Ectodermal cell (in vitro differentiated cells): Measurements from ENCODE around the gene MTUS2.

Experiments used
- H3K27ac ChIP-seq: 2 replicates; pipeline ENCODE4 v1.7.0; 2013; ENCODE audit warnings: mild to moderate bottlenecking, low read depth, low read length; ENCODE audit not compliant: insufficient read depth, poor library complexity, severe bottlenecking
- H3K27me3 ChIP-seq: 2 replicates; pipeline ENCODE4 v1.7.0; 2013; ENCODE audit warnings: mild to moderate bottlenecking, low read length; ENCODE audit not compliant: insufficient read depth, control insufficient read depth, poor library complexity, severe bottlenecking
- H3K36me3 ChIP-seq: one replicate; pipeline ENCODE4 v1.7.0; 2013; ENCODE audit warnings: low read length; ENCODE audit not compliant: control insufficient read depth, insufficient read depth
- H3K4me1 ChIP-seq: one replicate; pipeline ENCODE4 v1.7.0; 2013; ENCODE audit warnings: low read length; ENCODE audit not compliant: control insufficient read depth, insufficient read depth
- H3K4me3 ChIP-seq: 2 replicates; pipeline ENCODE4 v1.7.0; 2013; ENCODE audit warnings: low read depth, low read length, control low read depth; ENCODE audit not compliant: insufficient read depth
- H3K9me3 ChIP-seq: 2 replicates; pipeline ENCODE4 v1.7.0; 2013; ENCODE audit warnings: mild to moderate bottlenecking, low read length, moderate library complexity; ENCODE audit not compliant: control insufficient read depth
- WGBS, 2 experiments: methylation state at CpG; one replicate each; pipeline ENCODE4 v1.1.7; 2013; ENCODE audit warnings: missing lambda C conversion rate in 2 of 2; 5-methylcytosine and 5-hydroxymethylcytosine counted together

The MTUS2 gene

GRCh38 chr13:28822151-28822550 lies 2.0 kb downstream of the MTUS2 start:
- Histone ChIP-seq H3K27me3 (peaks cover 53% of the 10 kb centered on the region), H3K36me3 (no peaks in the 10 kb centered on the region), H3K4me3 (no peak overlapping the region), H3K27ac (no peak overlapping the region), H3K4me1 (peaks cover 4% of the 10 kb centered on the region), H3K9me3 (peaks cover 3% of the 10 kb centered on the region)
- WGBS, 2 experiments, result 89 to 93% methylated on average over 5 of the region's 5 CpGs

GRCh38 chr13:28822801-28823200 lies 2.7 kb downstream of the MTUS2 start:
- Histone ChIP-seq H3K27ac (no peak overlapping the region), H3K9me3 (peaks cover 3% of the 10 kb centered on the region), H3K27me3 (peaks cover 48% of the 10 kb centered on the region), H3K36me3 (no peaks in the 10 kb centered on the region), H3K4me3 (no peak overlapping the region), H3K4me1 (peaks cover 4% of the 10 kb centered on the region)
- WGBS, 2 experiments, result 73 to 77% methylated on average over 3 of the region's 3 CpGs

- no peak overlapping the region for H3K27ac ChIP-seq
- peaks cover 2% of the 10 kb centered on the region for H3K4me1 ChIP-seq
- H3K9me3 ChIP-seq, result peaks cover 3% of the 10 kb centered on the region
- H3K4me3 ChIP-seq, result no peak overlapping the region
- WGBS, 2 experiments, result 89 to 90% methylated on average over 3 of the region's 3 CpGs
- peaks cover 28% of the 10 kb centered on the region for H3K27me3 ChIP-seq
- H3K36me3 ChIP-seq, result no peaks in the 10 kb centered on the region
Observed at GRCh38 chr13:28825379-28825778, 5.2 kb downstream of the MTUS2 start.

DNA sequence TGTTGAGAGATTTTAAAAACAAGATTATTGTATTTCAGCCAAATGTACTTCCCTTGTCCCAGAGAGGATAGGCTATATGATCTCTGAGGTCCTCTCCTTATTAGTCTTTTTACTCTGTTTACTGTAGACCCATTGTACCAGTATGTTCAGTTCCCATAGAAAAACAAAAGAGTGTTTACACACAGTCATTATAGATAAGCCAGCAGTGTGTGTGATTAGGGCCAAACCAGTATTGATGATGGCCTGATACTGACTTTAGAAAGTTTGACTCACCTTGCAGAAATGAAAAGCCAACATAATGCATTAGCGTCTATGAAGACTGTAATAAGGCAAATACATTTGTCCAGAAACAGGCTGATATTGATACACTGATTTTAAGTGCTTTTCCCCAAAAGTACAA lies 6.2 kb downstream of the MTUS2 start:
- Histone ChIP-seq H3K36me3 (no peaks in the 10 kb centered on the region), H3K27ac (no peak overlapping the region), H3K4me3 (no peak overlapping the region), H3K9me3 (peaks cover 3% of the 10 kb centered on the region), H3K27me3 (peaks cover 18% of the 10 kb centered on the region), H3K4me1 (no peaks in the 10 kb centered on the region)
- 53 to 83% methylated on average over 1 of the region's 1 CpG for WGBS, 2 experiments

DNA sequence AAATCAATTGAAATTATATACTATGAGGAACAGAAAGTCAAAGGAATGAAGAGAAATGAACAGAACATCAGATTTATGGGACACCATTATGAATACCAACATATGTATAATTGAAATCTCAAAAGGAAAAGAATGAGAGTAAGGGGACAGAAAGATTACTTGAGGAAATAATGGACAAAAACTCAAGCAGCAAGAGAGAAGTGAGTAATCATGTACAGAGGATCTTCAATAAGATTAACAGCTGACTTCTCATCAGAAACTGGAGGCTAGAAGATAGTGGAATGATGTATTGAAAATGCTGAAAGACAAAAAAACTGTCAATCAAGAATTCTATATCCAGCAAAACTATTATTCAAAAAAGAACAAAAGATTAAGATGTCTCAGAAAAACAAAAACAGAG lies 10.4 kb downstream of the MTUS2 start:
- Histone ChIP-seq H3K9me3 (peaks cover 3% of the 10 kb centered on the region), H3K36me3 (no peaks in the 10 kb centered on the region)

GRCh38 chr13:28831117-28831516 lies 11.0 kb downstream of the MTUS2 start:
- H3K36me3 ChIP-seq, result no peaks in the 10 kb centered on the region
- H3K9me3 ChIP-seq, result peaks cover 3% of the 10 kb centered on the region
- no peak overlapping the region for H3K27ac ChIP-seq
- no peaks in the 10 kb centered on the region for H3K27me3 ChIP-seq
- no peak overlapping the region for H3K4me3 ChIP-seq
- no peaks in the 10 kb centered on the region for H3K4me1 ChIP-seq
- 51 to 78% methylated on average over 1 to 2 of the region's 3 CpGs for WGBS, 2 experiments

More for the DNA sequence above, 10.4 kb downstream of the MTUS2 start:
- no peak overlapping the region for H3K4me3 ChIP-seq
- no peak overlapping the region for H3K27ac ChIP-seq
- no peaks in the 10 kb centered on the region for H3K27me3 ChIP-seq
- H3K4me1 ChIP-seq, result no peaks in the 10 kb centered on the region

DNA sequence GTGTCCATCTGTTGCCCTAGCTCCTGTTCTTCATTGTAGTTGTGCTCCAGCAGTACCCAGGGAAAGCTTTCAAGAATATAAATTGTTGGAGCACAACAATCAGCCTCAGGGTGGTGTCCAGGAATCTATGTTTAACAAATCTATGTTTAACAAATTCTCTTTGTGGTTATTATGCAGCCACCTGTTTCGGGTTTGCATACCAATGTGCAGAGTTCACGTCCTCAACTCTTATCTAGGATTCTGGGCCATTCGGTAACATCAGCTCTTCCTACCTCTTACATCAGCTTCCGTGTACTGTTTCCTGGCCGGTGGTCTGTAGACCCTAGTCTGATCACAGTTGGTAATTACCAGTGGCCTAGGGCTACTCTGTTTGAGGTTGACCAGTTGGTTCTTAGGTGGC lies 17.0 kb downstream of the MTUS2 start:
- H3K4me1 ChIP-seq, result no peaks in the 10 kb centered on the region
- no peaks in the 10 kb centered on the region for H3K27me3 ChIP-seq
- no peak overlapping the region for H3K4me3 ChIP-seq
- 92% methylated on average over 5 of the region's 5 CpGs for WGBS, 2 experiments
- H3K9me3 ChIP-seq, result no peaks in the 10 kb centered on the region
- H3K36me3 ChIP-seq, result no peaks in the 10 kb centered on the region
- H3K27ac ChIP-seq, result no peak overlapping the region

- Histone ChIP-seq H3K27ac (no peak overlapping the region), H3K4me3 (no peak overlapping the region), H3K4me1 (no peaks in the 10 kb centered on the region), H3K27me3 (no peaks in the 10 kb centered on the region), H3K9me3 (no peaks in the 10 kb centered on the region), H3K36me3 (no peaks in the 10 kb centered on the region)
- 74 to 77% methylated on average over 4 of the region's 4 CpGs for WGBS, 2 experiments
Observed at GRCh38 chr13:28843639-28844038, 23.5 kb downstream of the MTUS2 start.

DNA sequence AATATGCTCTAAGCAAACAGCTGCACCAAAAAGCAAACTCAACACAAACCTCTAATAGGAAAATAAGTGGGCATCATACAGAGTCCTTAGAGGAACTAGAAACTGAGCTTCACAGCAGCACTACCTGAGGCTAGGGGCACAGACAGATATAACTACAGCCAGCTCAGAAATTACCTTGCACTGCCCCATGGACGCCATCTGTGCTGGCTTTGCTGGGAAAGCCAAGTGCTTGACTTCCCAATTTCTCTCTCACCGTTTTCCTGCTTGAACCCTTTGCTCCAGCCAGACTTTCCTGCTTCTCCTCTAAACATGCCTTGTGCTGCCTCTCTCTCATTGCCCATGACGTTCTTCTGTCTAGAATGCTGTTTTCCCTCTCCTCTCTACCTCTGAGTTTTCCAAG lies 29.3 kb downstream of the MTUS2 start:
- Histone ChIP-seq H3K27ac (no peak overlapping the region), H3K9me3 (peaks cover 5% of the 10 kb centered on the region), H3K36me3 (no peaks in the 10 kb centered on the region), H3K4me3 (no peak overlapping the region), H3K27me3 (no peaks in the 10 kb centered on the region), H3K4me1 (no peaks in the 10 kb centered on the region)
- WGBS, 2 experiments, result 64 to 73% methylated on average over 3 of the region's 3 CpGs

GRCh38 chr13:28850226-28850625 lies 30.1 kb downstream of the MTUS2 start:
- Histone ChIP-seq H3K27ac (no peak overlapping the region), H3K27me3 (no peaks in the 10 kb centered on the region), H3K4me3 (no peak overlapping the region), H3K4me1 (no peaks in the 10 kb centered on the region), H3K9me3 (peaks cover 5% of the 10 kb centered on the region), H3K36me3 (no peaks in the 10 kb centered on the region)
- 44 to 52% methylated on average over 2 of the region's 2 CpGs for WGBS, 2 experiments

- H3K27me3 ChIP-seq, result no peaks in the 10 kb centered on the region
- peaks cover 5% of the 10 kb centered on the region for H3K9me3 ChIP-seq
- H3K4me1 ChIP-seq, result no peaks in the 10 kb centered on the region
- no peak overlapping the region for H3K27ac ChIP-seq
- no peaks in the 10 kb centered on the region for H3K36me3 ChIP-seq
- WGBS, 2 experiments, result 72 to 88% methylated on average over 6 of the region's 6 CpGs
- no peak overlapping the region for H3K4me3 ChIP-seq
Observed at GRCh38 chr13:28851422-28851821, 31.3 kb downstream of the MTUS2 start.
